T1000 (cell line): ENCODE measurements around the gene PIAS1.
"Not testable (repeated sequence)": the region's sequence is repeated elsewhere in the genome, so short reads cannot be mapped to it uniquely, and the experiment has no call there.

Experiments
- DNase-seq: peaks from one replicate; lab custom pipeline; 2025; ENCODE audit warnings: mixed read lengths; lab: John Stamatoyannopoulos, UW

The PIAS1 gene

GRCh38 chr15:68203956-68204355 lies 149.8 kb downstream of the PIAS1 start:
- DNase-seq, result no peak

GRCh38 chr15:68204361-68204760 lies 150.2 kb downstream of the PIAS1 start:
- no peak for DNase-seq

- no peak for DNase-seq
Observed at GRCh38 chr15:68204776-68205557, 150.9 kb downstream of the PIAS1 start, which contains the start of gene CALML4. Gene CALML4 (minus strand): TSS chr15:68205332. CDS start chr15:68205247, 85 bp downstream.

GRCh38 chr15:68205558-68205944 lies 151.4 kb downstream of the PIAS1 start:
- DNase-seq, result no peak

- DNase-seq, result no peak
Observed at GRCh38 chr15:68205954-68206539, 151.9 kb downstream of the PIAS1 start.

GRCh38 chr15:68206711-68207151 lies 152.6 kb downstream of the PIAS1 start:
- no peak for DNase-seq

- DNase-seq, result no peak
Observed at GRCh38 chr15:68207176-68207935, 153.2 kb downstream of the PIAS1 start.

- DNase-seq, result no peak
Observed at GRCh38 chr15:68208136-68208535, 154.0 kb downstream of the PIAS1 start.

- no peak for DNase-seq
Observed at GRCh38 chr15:68208636-68209240, 154.6 kb downstream of the PIAS1 start.

GRCh38 chr15:68209272-68209671 lies 155.2 kb downstream of the PIAS1 start:
- no peak for DNase-seq

- DNase-seq, result no peak
Observed at GRCh38 chr15:68209735-68210408, 155.8 kb downstream of the PIAS1 start.

- no peak for DNase-seq
Observed at GRCh38 chr15:68210409-68210756, 156.3 kb downstream of the PIAS1 start.

- no peak for DNase-seq
Observed at GRCh38 chr15:68210821-68211655, 156.9 kb downstream of the PIAS1 start.

GRCh38 chr15:68211656-68212320 lies 157.7 kb downstream of the PIAS1 start:
- DNase-seq, result no peak

- not testable (repeated sequence) for DNase-seq
Observed at GRCh38 chr15:68213491-68213845, 159.4 kb downstream of the PIAS1 start.

GRCh38 chr15:68213991-68214837 lies 160.1 kb downstream of the PIAS1 start:
- no peak for DNase-seq

GRCh38 chr15:68214838-68215254 lies 160.7 kb downstream of the PIAS1 start:
- no peak for DNase-seq

GRCh38 chr15:68217341-68217740 lies 163.2 kb downstream of the PIAS1 start:
- DNase-seq, result no peak

GRCh38 chr15:68218331-68218730 lies 164.2 kb downstream of the PIAS1 start:
- DNase-seq, result no peak
